Measurements from ENCODE around the gene TNFAIP8. TPM values are rescaled to one million over a fixed set of nuclear protein-coding genes. Genes with fewer than 3 reads are reported as not detected.

Gene TNFAIP8
- total and polyA plus RNA-seq, 2 experiments from 2014 or later, result 10.6 to 29.2 TPM

DNA sequence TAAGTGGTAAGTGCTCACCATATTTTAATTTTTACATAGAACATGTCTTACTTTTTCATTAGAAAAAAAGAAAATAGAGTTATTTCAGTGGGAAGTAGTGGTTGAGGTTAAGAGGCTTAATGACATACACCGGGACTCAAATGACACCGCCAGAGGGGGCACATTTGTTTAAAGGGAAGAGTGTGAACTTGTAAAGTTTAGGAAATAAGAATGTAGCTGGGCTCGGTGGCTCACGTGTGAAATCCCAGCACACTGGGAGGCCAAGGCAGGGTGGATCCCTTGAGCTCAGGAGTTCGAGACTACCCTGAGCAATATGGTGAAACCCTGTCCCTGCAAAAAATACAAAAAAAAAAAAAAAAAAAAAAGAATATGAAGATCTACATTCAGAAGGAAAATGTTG is 43.4 kb upstream of the TNFAIP8 start:
- ATAC-seq (no peak), DNase-seq (ENCODE audit: low spot score) (no peak)
- H3K79me2 ChIP-seq (replicated peaks; ENCODE audit: insufficient read depth), result no peaks in the 10 kb centered on the region
- H3K27ac Mint-ChIP-seq, result no peak overlapping the region
- H3K4me3 Mint-ChIP-seq, result no peak overlapping the region
- no peaks in the 10 kb centered on the region for H3K27me3 ChIP-seq (ENCODE audit: insufficient read depth)
- no peaks in the 10 kb centered on the region for H3K36me3 Mint-ChIP-seq (ENCODE audit: low read depth)
- H3K27ac ChIP-seq (ENCODE audit: low read depth), result no peak overlapping the region
- no peak for TF ChIP-seq STAT1 (IDR thresholded peaks at IDR 0.05; ENCODE audit: unreplicated experiment)
- TF ChIP-seq, protein P1, sequence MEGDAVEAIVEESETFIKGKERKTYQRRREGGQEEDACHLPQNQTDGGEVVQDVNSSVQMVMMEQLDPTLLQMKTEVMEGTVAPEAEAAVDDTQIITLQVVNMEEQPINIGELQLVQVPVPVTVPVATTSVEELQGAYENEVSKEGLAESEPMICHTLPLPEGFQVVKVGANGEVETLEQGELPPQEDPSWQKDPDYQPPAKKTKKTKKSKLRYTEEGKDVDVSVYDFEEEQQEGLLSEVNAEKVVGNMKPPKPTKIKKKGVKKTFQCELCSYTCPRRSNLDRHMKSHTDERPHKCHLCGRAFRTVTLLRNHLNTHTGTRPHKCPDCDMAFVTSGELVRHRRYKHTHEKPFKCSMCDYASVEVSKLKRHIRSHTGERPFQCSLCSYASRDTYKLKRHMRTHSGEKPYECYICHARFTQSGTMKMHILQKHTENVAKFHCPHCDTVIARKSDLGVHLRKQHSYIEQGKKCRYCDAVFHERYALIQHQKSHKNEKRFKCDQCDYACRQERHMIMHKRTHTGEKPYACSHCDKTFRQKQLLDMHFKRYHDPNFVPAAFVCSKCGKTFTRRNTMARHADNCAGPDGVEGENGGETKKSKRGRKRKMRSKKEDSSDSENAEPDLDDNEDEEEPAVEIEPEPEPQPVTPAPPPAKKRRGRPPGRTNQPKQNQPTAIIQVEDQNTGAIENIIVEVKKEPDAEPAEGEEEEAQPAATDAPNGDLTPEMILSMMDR (conservative IDR thresholded peaks at IDR 0.05; ENCODE audit: low read depth in 2 of 2), result no peak
- no peak for TF ChIP-seq EZH2phosphoT487 (IDR thresholded peaks at IDR 0.05; ENCODE audit: unreplicated experiment)
- TF ChIP-seq JUNB (IDR thresholded peaks at IDR 0.05; ENCODE audit: unreplicated experiment), result no peak
- H3K4me2 ChIP-seq, result no peak overlapping the region
- no peaks in the 10 kb centered on the region for H3K27me3 Mint-ChIP-seq (ENCODE audit: insufficient read depth, low read depth, poor library complexity)
- H2AFZ ChIP-seq, result no peak overlapping the region
- H3K4me1 ChIP-seq (ENCODE audit: insufficient read depth), result no peaks in the 10 kb centered on the region
- no peaks in the 10 kb centered on the region for H3K9me2 ChIP-seq (ENCODE audit: insufficient read depth)
- H3K4me3 ChIP-seq, result no peak overlapping the region
- peaks cover 3% of the 10 kb centered on the region; the same call in 2 of the 3 replicates for H3K4me1 Mint-ChIP-seq
- H3K9me3 Mint-ChIP-seq, result no peaks in the 10 kb centered on the region
- no peaks in the 10 kb centered on the region for H3F3A ChIP-seq (replicated peaks; ENCODE audit: low read depth)
- H4K20me1 ChIP-seq (replicated peaks; ENCODE audit: insufficient read depth), result no peaks in the 10 kb centered on the region
- no peaks in the 10 kb centered on the region for H3K36me3 ChIP-seq (ENCODE audit: insufficient read depth)

DNA sequence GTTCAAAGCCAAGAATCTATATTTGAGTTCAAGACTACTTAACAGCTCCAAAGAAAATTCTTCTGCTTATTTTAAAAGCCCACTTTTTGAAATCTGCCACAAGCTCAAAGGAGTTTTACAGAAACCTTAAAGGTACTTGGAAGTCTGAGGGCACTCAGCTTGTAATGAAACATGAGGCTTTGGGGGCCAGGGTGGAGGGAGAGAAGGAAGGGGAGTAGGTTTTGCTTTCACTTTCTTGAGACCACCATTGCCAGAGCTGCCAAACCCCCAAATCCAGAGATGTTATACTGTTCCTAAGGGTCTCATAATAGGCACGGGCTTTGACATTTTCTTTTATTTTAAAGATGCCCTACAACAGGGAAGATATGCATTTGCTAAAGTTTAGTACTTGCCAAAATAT is 42.6 kb upstream of the TNFAIP8 start:
- TF ChIP-seq JUNB (IDR thresholded peaks at IDR 0.05; ENCODE audit: unreplicated experiment), result no peak
- no peak overlapping the region for H3K4me2 ChIP-seq
- no peaks in the 10 kb centered on the region for H3K36me3 ChIP-seq (ENCODE audit: insufficient read depth)
- H3K4me1 ChIP-seq (ENCODE audit: insufficient read depth), result no peaks in the 10 kb centered on the region
- no peak overlapping the region for H3K4me3 Mint-ChIP-seq
- no peaks in the 10 kb centered on the region for H3K9me3 Mint-ChIP-seq
- no peaks in the 10 kb centered on the region for H3K27me3 ChIP-seq (ENCODE audit: insufficient read depth)
- no peaks in the 10 kb centered on the region for H3F3A ChIP-seq (replicated peaks; ENCODE audit: low read depth)
- no peaks in the 10 kb centered on the region for H3K36me3 Mint-ChIP-seq (ENCODE audit: low read depth)
- H3K27me3 Mint-ChIP-seq (ENCODE audit: insufficient read depth, low read depth, poor library complexity), result no peaks in the 10 kb centered on the region
- H3K79me2 ChIP-seq (replicated peaks; ENCODE audit: insufficient read depth), result no peaks in the 10 kb centered on the region
- H4K20me1 ChIP-seq (replicated peaks; ENCODE audit: insufficient read depth), result no peaks in the 10 kb centered on the region
- no peak overlapping the region for H3K27ac ChIP-seq (ENCODE audit: low read depth)
- H3K9me2 ChIP-seq (ENCODE audit: insufficient read depth), result no peaks in the 10 kb centered on the region
- peaks cover 3% of the 10 kb centered on the region; the same call in 2 of the 3 replicates for H3K4me1 Mint-ChIP-seq
- no peak overlapping the region for H2AFZ ChIP-seq
- no peak for ATAC-seq
- no peak for DNase-seq (ENCODE audit: low spot score)
- no peak overlapping the region for H3K27ac Mint-ChIP-seq
- no peak overlapping the region for H3K4me3 ChIP-seq

- H3K4me1 Mint-ChIP-seq, result peaks cover 3% of the 10 kb centered on the region; the same call in 2 of the 3 replicates
- Histone ChIP-seq H3K9me2 (ENCODE audit: insufficient read depth) (no peaks in the 10 kb centered on the region), H3K4me3 (no peak overlapping the region), H2AFZ (no peak overlapping the region), H3K4me1 (ENCODE audit: insufficient read depth) (no peaks in the 10 kb centered on the region), H3K27ac (ENCODE audit: low read depth) (no peak overlapping the region), H3F3A (replicated peaks; ENCODE audit: low read depth) (no peaks in the 10 kb centered on the region), H3K4me2 (no peak overlapping the region), H4K20me1 (replicated peaks; ENCODE audit: insufficient read depth) (no peaks in the 10 kb centered on the region), H3K79me2 (replicated peaks; ENCODE audit: insufficient read depth) (no peaks in the 10 kb centered on the region), H3K27me3 (ENCODE audit: insufficient read depth) (no peaks in the 10 kb centered on the region), H3K36me3 (ENCODE audit: insufficient read depth) (no peaks in the 10 kb centered on the region)
- H3K27ac Mint-ChIP-seq, result no peak overlapping the region
- ATAC-seq, result no peak
- H3K9me3 Mint-ChIP-seq, result no peaks in the 10 kb centered on the region
- DNase-seq (ENCODE audit: low spot score), result no peak
- no peaks in the 10 kb centered on the region for H3K36me3 Mint-ChIP-seq (ENCODE audit: low read depth)
- no peak overlapping the region for H3K4me3 Mint-ChIP-seq
- H3K27me3 Mint-ChIP-seq (ENCODE audit: insufficient read depth, low read depth, poor library complexity), result no peaks in the 10 kb centered on the region
- TF ChIP-seq ETS1 (IDR thresholded peaks at IDR 0.05), result no peak
- TF ChIP-seq EZH2phosphoT487 (IDR thresholded peaks at IDR 0.05; ENCODE audit: unreplicated experiment), result no peak
These were observed 41.9 kb upstream of the TNFAIP8 start for GRCh38 chr5:119313658-119314605.

Data from GM23338 (cell line).